ENCODE measurements around the gene MDM2. TPM values are rescaled to one million over a fixed set of nuclear protein-coding genes. Genes with fewer than 3 reads are reported as not detected.

MDM2 gene
- total and polyA plus RNA-seq, 3 experiments from 2014 or later = 25.4 to 246 (median 237) TPM

- Histone ChIP-seq H3K27me3 (ENCODE audit: insufficient read depth, low read length, poor library complexity, severe bottlenecking) (no peaks in the 10 kb centered on the region), H3K4me1 (ENCODE audit: insufficient read depth, low read length) (no peaks in the 10 kb centered on the region), H3K36me3 (ENCODE audit: insufficient read depth, low read length) (no peaks in the 10 kb centered on the region), H3K4me3 (ENCODE audit: low read length) (no peak overlapping the region), H3K9me3 (ENCODE audit: low read length) (no peaks in the 10 kb centered on the region), H3K27ac (ENCODE audit: low read depth, low read length) (no peak overlapping the region)
- H3K27me3 Mint-ChIP-seq = peaks cover 9 to 13% of the 10 kb centered on the region in 2 donors
- H3K4me1 Mint-ChIP-seq = no peaks in the 10 kb centered on the region
- H3K27ac Mint-ChIP-seq = no peak overlapping the region
- no peak for DNase-seq
- no peak overlapping the region for H3K4me3 Mint-ChIP-seq
- peaks cover 0 to 6% (median 0%) of the 10 kb centered on the region in 3 donors for H3K36me3 Mint-ChIP-seq
- no peaks in the 10 kb centered on the region for H3K9me3 Mint-ChIP-seq
- POLR2A ChIA-PET = no interaction called here
- CTCF ChIA-PET = no interaction called here
Measured at GRCh38 chr12:68871396-68871795, 63.4 kb downstream of the MDM2 start.

GRCh38 chr12:68871921-68872320 is 63.9 kb downstream of the MDM2 start:
- H3K9me3 Mint-ChIP-seq = no peaks in the 10 kb centered on the region
- Histone ChIP-seq H3K36me3 (ENCODE audit: insufficient read depth, low read length) (no peaks in the 10 kb centered on the region), H3K4me1 (ENCODE audit: insufficient read depth, low read length) (no peaks in the 10 kb centered on the region), H3K9me3 (ENCODE audit: low read length) (no peaks in the 10 kb centered on the region), H3K4me3 (ENCODE audit: low read length) (no peak overlapping the region), H3K27ac (ENCODE audit: low read depth, low read length) (no peak overlapping the region), H3K27me3 (ENCODE audit: insufficient read depth, low read length, poor library complexity, severe bottlenecking) (no peaks in the 10 kb centered on the region)
- H3K36me3 Mint-ChIP-seq = peaks cover 0 to 6% (median 0%) of the 10 kb centered on the region in 3 donors
- no peak overlapping the region for H3K4me3 Mint-ChIP-seq
- DNase-seq = no peak
- H3K4me1 Mint-ChIP-seq = no peaks in the 10 kb centered on the region
- H3K27me3 Mint-ChIP-seq = peaks cover 11 to 13% of the 10 kb centered on the region in 2 donors
- peak overlapping the region in 1 of 8 donors; percentile 54 for H3K27ac Mint-ChIP-seq
- ChIA-PET POLR2A (interaction anchor here (0.6 kb wide), 1 partner anchor 1386 kb away, joined by 4 read pairs; no protein-coding TSS in a partner anchor), CTCF (no interaction called here)

- Histone ChIP-seq H3K4me3 (ENCODE audit: low read length) (no peak overlapping the region), H3K27me3 (ENCODE audit: insufficient read depth, low read length, poor library complexity, severe bottlenecking) (no peaks in the 10 kb centered on the region), H3K4me1 (ENCODE audit: insufficient read depth, low read length) (no peaks in the 10 kb centered on the region), H3K36me3 (ENCODE audit: insufficient read depth, low read length) (no peaks in the 10 kb centered on the region), H3K27ac (ENCODE audit: low read depth, low read length) (no peak overlapping the region), H3K9me3 (ENCODE audit: low read length) (no peaks in the 10 kb centered on the region)
- H3K4me3 Mint-ChIP-seq = no peak overlapping the region
- H3K9me3 Mint-ChIP-seq = no peaks in the 10 kb centered on the region
- peaks cover 0 to 6% (median 0%) of the 10 kb centered on the region in 3 donors for H3K36me3 Mint-ChIP-seq
- H3K4me1 Mint-ChIP-seq = no peaks in the 10 kb centered on the region
- ChIA-PET POLR2A (no interaction called here), CTCF (no interaction called here)
- peaks cover 13 to 14% of the 10 kb centered on the region in 2 donors for H3K27me3 Mint-ChIP-seq
- no peak overlapping the region for H3K27ac Mint-ChIP-seq
- no peak for DNase-seq
Measured at GRCh38 chr12:68873316-68873715, 65.3 kb downstream of the MDM2 start.

- H3K9me3 Mint-ChIP-seq = no peaks in the 10 kb centered on the region
- H3K9me3 ChIP-seq (ENCODE audit: low read length) = no peaks in the 10 kb centered on the region
- H3K4me1 ChIP-seq (ENCODE audit: insufficient read depth, low read length) = no peaks in the 10 kb centered on the region
- no peaks in the 10 kb centered on the region for H3K27me3 ChIP-seq (ENCODE audit: insufficient read depth, low read length, poor library complexity, severe bottlenecking)
- ChIA-PET CTCF (no interaction called here), POLR2A (no interaction called here)
- no peak for DNase-seq
- H3K4me1 Mint-ChIP-seq = no peaks in the 10 kb centered on the region
- no peak overlapping the region for H3K27ac ChIP-seq (ENCODE audit: low read depth, low read length)
- peaks cover 9 to 14% of the 10 kb centered on the region in 2 donors for H3K27me3 Mint-ChIP-seq
- H3K4me3 ChIP-seq (ENCODE audit: low read length) = no peak overlapping the region
- H3K27ac Mint-ChIP-seq = no peak overlapping the region
- H3K36me3 Mint-ChIP-seq = peaks cover 0 to 6% (median 0%) of the 10 kb centered on the region in 3 donors
- no peaks in the 10 kb centered on the region for H3K36me3 ChIP-seq (ENCODE audit: insufficient read depth, low read length)
- no peak overlapping the region for H3K4me3 Mint-ChIP-seq
Measured at GRCh38 chr12:68876461-68876860, 68.5 kb downstream of the MDM2 start.

- peaks cover 0 to 3% (median 0%) of the 10 kb centered on the region in 5 donors for H3K9me3 Mint-ChIP-seq
- no peak for DNase-seq
- no peak overlapping the region for H3K4me3 Mint-ChIP-seq
- ChIA-PET POLR2A (no interaction called here), CTCF (no interaction called here)
- Histone ChIP-seq H3K27ac (ENCODE audit: low read depth, low read length) (no peak overlapping the region), H3K4me1 (ENCODE audit: insufficient read depth, low read length) (no peaks in the 10 kb centered on the region), H3K36me3 (ENCODE audit: insufficient read depth, low read length) (no peaks in the 10 kb centered on the region), H3K4me3 (ENCODE audit: low read length) (no peak overlapping the region), H3K27me3 (ENCODE audit: insufficient read depth, low read length, poor library complexity, severe bottlenecking) (no peaks in the 10 kb centered on the region), H3K9me3 (ENCODE audit: low read length) (no peaks in the 10 kb centered on the region)
- peaks cover 11 to 14% of the 10 kb centered on the region in 2 donors for H3K27me3 Mint-ChIP-seq
- no peak overlapping the region for H3K27ac Mint-ChIP-seq
- peaks cover 0 to 6% (median 0%) of the 10 kb centered on the region in 3 donors for H3K36me3 Mint-ChIP-seq
- H3K4me1 Mint-ChIP-seq = no peaks in the 10 kb centered on the region
Measured at GRCh38 chr12:68877583-68877982, 69.6 kb downstream of the MDM2 start.

GRCh38 chr12:68878283-68878682 is 70.3 kb downstream of the MDM2 start:
- POLR2A ChIA-PET = no interaction called here
- Mint-ChIP-seq H3K27me3 (peaks cover 9 to 14% of the 10 kb centered on the region in 2 donors), H3K27ac (no peak overlapping the region), H3K4me3 (no peak overlapping the region), H3K36me3 (peaks cover 0 to 6% (median 0%) of the 10 kb centered on the region in 3 donors), H3K9me3 (peaks cover 0 to 3% (median 0%) of the 10 kb centered on the region in 5 donors), H3K4me1 (no peaks in the 10 kb centered on the region)
- DNase-seq = no peak
- Histone ChIP-seq H3K36me3 (ENCODE audit: insufficient read depth, low read length) (no peaks in the 10 kb centered on the region), H3K27ac (ENCODE audit: low read depth, low read length) (no peak overlapping the region), H3K9me3 (ENCODE audit: low read length) (no peaks in the 10 kb centered on the region), H3K27me3 (ENCODE audit: insufficient read depth, low read length, poor library complexity, severe bottlenecking) (no peaks in the 10 kb centered on the region), H3K4me1 (ENCODE audit: insufficient read depth, low read length) (no peaks in the 10 kb centered on the region), H3K4me3 (ENCODE audit: low read length) (no peak overlapping the region)
- CTCF ChIA-PET = no interaction called here

- DNase-seq = no peak
- no peak overlapping the region for H3K4me3 ChIP-seq (ENCODE audit: low read length)
- Mint-ChIP-seq H3K4me1 (no peaks in the 10 kb centered on the region), H3K27me3 (peaks cover 9 to 14% of the 10 kb centered on the region in 2 donors), H3K27ac (no peak overlapping the region), H3K4me3 (no peak overlapping the region), H3K9me3 (peaks cover 0 to 3% (median 0%) of the 10 kb centered on the region in 5 donors), H3K36me3 (peaks cover 0 to 6% (median 0%) of the 10 kb centered on the region in 3 donors)
- no peaks in the 10 kb centered on the region for H3K36me3 ChIP-seq (ENCODE audit: insufficient read depth, low read length)
- ChIA-PET POLR2A (no interaction called here), CTCF (no interaction called here)
- H3K27ac ChIP-seq (ENCODE audit: low read depth, low read length) = no peak overlapping the region
- no peaks in the 10 kb centered on the region for H3K4me1 ChIP-seq (ENCODE audit: insufficient read depth, low read length)
- no peaks in the 10 kb centered on the region for H3K27me3 ChIP-seq (ENCODE audit: insufficient read depth, low read length, poor library complexity, severe bottlenecking)
- H3K9me3 ChIP-seq (ENCODE audit: low read length) = no peaks in the 10 kb centered on the region
Measured at GRCh38 chr12:68878846-68879245, 70.9 kb downstream of the MDM2 start.

GRCh38 chr12:68880660-68881325 is 72.8 kb downstream of the MDM2 start:
- CTCF ChIA-PET = no interaction called here
- H3K4me3 Mint-ChIP-seq = no peak overlapping the region
- H3K27ac Mint-ChIP-seq = no peak overlapping the region
- POLR2A ChIA-PET = no interaction called here
- H3K4me3 ChIP-seq (ENCODE audit: low read length) = no peak overlapping the region
- no peaks in the 10 kb centered on the region for H3K36me3 Mint-ChIP-seq
- H3K27me3 ChIP-seq (ENCODE audit: insufficient read depth, low read length, poor library complexity, severe bottlenecking) = no peaks in the 10 kb centered on the region
- H3K9me3 ChIP-seq (ENCODE audit: low read length) = no peaks in the 10 kb centered on the region
- peaks cover 0 to 3% (median 0%) of the 10 kb centered on the region in 5 donors for H3K9me3 Mint-ChIP-seq
- H3K27ac ChIP-seq (ENCODE audit: low read depth, low read length) = no peak overlapping the region
- H3K4me1 ChIP-seq (ENCODE audit: insufficient read depth, low read length) = no peaks in the 10 kb centered on the region
- H3K27me3 Mint-ChIP-seq = peaks cover 11 to 17% of the 10 kb centered on the region in 2 donors
- DNase-seq = no peak
- H3K4me1 Mint-ChIP-seq = no peaks in the 10 kb centered on the region
- H3K36me3 ChIP-seq (ENCODE audit: insufficient read depth, low read length) = no peaks in the 10 kb centered on the region
